H1 (cell line): ENCODE measurements around the gene DCN. TPM values are rescaled to one million over a fixed set of nuclear protein-coding genes. Genes with fewer than 3 reads are reported as not detected.

ENCODE experiments used
- CTCF ChIA-PET: fragments of 300-600 bp; sonication (Branson Sonifier 250); formaldehyde crosslinking; loops from one replicate; lab custom pipeline; 2021; ENCODE audit not compliant: partially characterized antibody; lab: Charles Lee
- POLR2A ChIA-PET: fragments of 300-600 bp; sonication (Branson Sonifier 250); formaldehyde crosslinking; loops from one replicate; lab custom pipeline; 2021; ENCODE audit warnings: inconsistent platforms; ENCODE audit not compliant: partially characterized antibody; lab: Charles Lee
- DNase-seq, 2 experiments: peaks; one replicate each; pipeline versions ENCODE4 v3.0.0 to v3.0.0-alpha.2; 2010 to 2022; ENCODE audit warnings: low spot score in 2 of 2, low read depth in 1 of 2, mixed read lengths in 1 of 2
- FAIRE-seq: peaks from 2 replicates; lab custom pipeline; 2011; peaks lifted over from hg19 to GRCh38; lab: Jason Lieb, UNC
- H2AFZ ChIP-seq: 2 replicates; pipeline ENCODE4 v1.8.1; 2012; ENCODE audit warnings: low read length, inconsistent platforms
- H2AK5ac ChIP-seq: 2 replicates; pipeline ENCODE4 v1.6.1; 2013; ENCODE audit warnings: low read depth, low read length
- H2BK120ac ChIP-seq: replicated peaks from 2 replicates; pipeline ENCODE3; 2013; ENCODE audit warnings: low read depth, low read length, inconsistent platforms
- H2BK12ac ChIP-seq: 2 replicates; pipeline ENCODE4 v1.6.1; 2013; ENCODE audit warnings: low read depth, low read length
- H2BK15ac ChIP-seq: 2 replicates; pipeline ENCODE4 v1.6.1; 2013; ENCODE audit warnings: low read length
- H2BK20ac ChIP-seq: 2 replicates; pipeline ENCODE4 v1.6.1; 2013; ENCODE audit warnings: low read length
- H2BK5ac ChIP-seq: 2 replicates; pipeline ENCODE4 v1.6.1; 2013; ENCODE audit warnings: low read depth, low read length
- H3K14ac ChIP-seq: 2 replicates; pipeline ENCODE4 v1.6.1; 2013; ENCODE audit warnings: inconsistent platforms; ENCODE audit not compliant: insufficient read length
- H3K18ac ChIP-seq: 2 replicates; pipeline ENCODE4 v1.6.1; 2013; ENCODE audit warnings: low read length; ENCODE audit errors: extremely low read depth
- H3K23ac ChIP-seq: 2 replicates; pipeline ENCODE4 v1.6.1; 2013; ENCODE audit warnings: inconsistent platforms; ENCODE audit not compliant: insufficient read length
- H3K23me2 ChIP-seq: 2 replicates; pipeline ENCODE4 v1.6.1; 2013; ENCODE audit warnings: low read depth, low read length
- H3K27ac ChIP-seq: 2 replicates; pipeline ENCODE4 v1.6.1; 2011; ENCODE audit warnings: low read depth, low read length, inconsistent platforms
- H3K27me3 ChIP-seq, 4 experiments: replicated peaks in 1 of 4; 1 replicate in 1 of 4; 2 replicates in 3 of 4; pipeline versions ENCODE4 v1.6.1 to v1.8.1; 2011 to 2013; ENCODE audit warnings: low read length in 3 of 4, mild to moderate bottlenecking in 3 of 4, inconsistent platforms in 2 of 4, mixed read lengths in 2 of 4, moderate library complexity in 1 of 4; ENCODE audit not compliant: control insufficient read depth in 3 of 4, insufficient read depth in 3 of 4; ENCODE audit errors: extremely low read depth in 1 of 4
- H3K36me3 ChIP-seq, 4 experiments: 2 replicates each; pipeline versions ENCODE4 v1.6.1 to v1.8.1; 2011 to 2013; ENCODE audit warnings: mild to moderate bottlenecking in 4 of 4, low read length in 3 of 4, moderate library complexity in 2 of 4, control low read depth in 1 of 4, inconsistent platforms in 1 of 4; ENCODE audit not compliant: insufficient read depth in 4 of 4, control insufficient read depth in 2 of 4
- H3K4ac ChIP-seq: replicated peaks from 2 replicates; pipeline ENCODE3; 2013; ENCODE audit warnings: low read length, low read depth, mixed read lengths, inconsistent platforms; ENCODE audit not compliant: insufficient read length
- H3K4me1 ChIP-seq, 4 experiments: replicated peaks in 1 of 4; 1 replicate in 1 of 4; 2 replicates in 3 of 4; pipeline versions ENCODE4 v1.6.1 to v1.8.1; 2011 to 2013; ENCODE audit warnings: low read length in 3 of 4, inconsistent platforms in 2 of 4, mixed read lengths in 1 of 4; ENCODE audit not compliant: insufficient read depth in 4 of 4, control insufficient read depth in 3 of 4
- H3K4me2 ChIP-seq, 2 experiments: 2 replicates each; pipeline versions ENCODE4 v1.6.1 to v1.8.1; 2011 to 2013; ENCODE audit warnings: low read depth in 2 of 2, low read length in 2 of 2, control low read depth in 1 of 2, inconsistent platforms in 1 of 2, mild to moderate bottlenecking in 1 of 2; ENCODE audit not compliant: insufficient read depth in 1 of 2
- H3K4me3 ChIP-seq, 4 experiments: fragments of 200-600, 300-600 bp in 1 of 4; sonication (generic), shearing (Covaris generic), sonication (Bioruptor Twin) in 1 of 4; 2 replicates each; pipeline versions ENCODE4 v1.5.1 to v1.8.1; 2011 to 2016; ENCODE audit warnings: low read length in 4 of 4, low read depth in 3 of 4, control low read depth in 2 of 4, inconsistent platforms in 2 of 4, mild to moderate bottlenecking in 2 of 4, mixed read lengths in 1 of 4, moderate library complexity in 1 of 4; ENCODE audit not compliant: insufficient read depth in 2 of 4; ENCODE audit errors: extremely low read depth in 1 of 4
- H3K56ac ChIP-seq: replicated peaks from 2 replicates; pipeline ENCODE3; 2013; ENCODE audit warnings: low read depth, mild to moderate bottlenecking, mixed read lengths, low read length, inconsistent platforms; ENCODE audit not compliant: insufficient read length
- H3K79me1 ChIP-seq: 2 replicates; pipeline ENCODE4 v1.6.1; 2013; ENCODE audit warnings: low read depth, low read length, control low read depth
- H3K79me2 ChIP-seq, 2 experiments: 2 replicates each; pipeline versions ENCODE4 v1.6.1 to v1.8.1; 2012 to 2013; ENCODE audit warnings: low read length in 2 of 2, mild to moderate bottlenecking in 2 of 2, inconsistent platforms in 1 of 2; ENCODE audit not compliant: insufficient read depth in 2 of 2, control insufficient read depth in 1 of 2
- H3K9ac ChIP-seq, 4 experiments: replicated peaks in 1 of 4; 1 replicate in 1 of 4; 2 replicates in 3 of 4; pipeline versions ENCODE4 v1.6.1 to v1.8.1; 2011 to 2013; ENCODE audit warnings: low read depth in 3 of 4, low read length in 3 of 4, control low read depth in 2 of 4, mild to moderate bottlenecking in 2 of 4, moderate library complexity in 2 of 4, inconsistent platforms in 1 of 4; ENCODE audit errors: extremely low read depth in 1 of 4
- H3K9me3 ChIP-seq, 2 experiments: 2 replicates each; pipeline versions ENCODE4 v1.6.1 to v1.8.1; 2012 to 2013; ENCODE audit warnings: mild to moderate bottlenecking in 2 of 2, moderate library complexity in 2 of 2, control low read depth in 1 of 2, inconsistent platforms in 1 of 2, low read depth in 1 of 2, low read length in 1 of 2, mixed read lengths in 1 of 2; ENCODE audit not compliant: insufficient read depth in 2 of 2
- H4K20me1 ChIP-seq, 2 experiments: replicated peaks in 1 of 2; 2 replicates each; pipeline versions ENCODE3 to v1.8.1; 2011 to 2013; ENCODE audit warnings: inconsistent platforms in 2 of 2, low read length in 2 of 2, mild to moderate bottlenecking in 1 of 2; ENCODE audit not compliant: insufficient read depth in 2 of 2, control insufficient read depth in 1 of 2
- H4K5ac ChIP-seq: 2 replicates; pipeline ENCODE4 v1.6.1; 2013; ENCODE audit warnings: low read length, low read depth, mixed read lengths, inconsistent platforms; ENCODE audit not compliant: insufficient read length
- H4K8ac ChIP-seq: 2 replicates; pipeline ENCODE4 v1.8.0; 2013; ENCODE audit warnings: mild to moderate bottlenecking, moderate library complexity, low read length, inconsistent platforms; ENCODE audit not compliant: insufficient read depth; ENCODE audit errors: extremely low read depth
- H4K91ac ChIP-seq: replicated peaks from 2 replicates; pipeline ENCODE3; 2013; ENCODE audit warnings: low read length, mixed read lengths, inconsistent platforms; ENCODE audit not compliant: insufficient read length
- BRCA1 ChIP-seq: IDR thresholded peaks from 2 replicates; pipeline ENCODE4 v1.6.1; 2012; ENCODE audit warnings: low read depth, low read length, improper control_type of control experiment
- POU5F1 ChIP-seq: IDR thresholded peaks from 2 replicates; pipeline ENCODE4 v1.6.1; 2011; ENCODE audit warnings: low read depth, mild to moderate bottlenecking, low read length, moderate library complexity
- WGBS, 2 experiments: shearing (Covaris generic) in 1 of 2; methylation state at CpG; one replicate each; pipeline versions ENCODE4 v1.1.6 to v1.1.7; 2013 to 2015; ENCODE audit warnings: low lambda C conversion rate in 2 of 2, mixed read lengths in 2 of 2, inconsistent platforms in 1 of 2, low coverage in 1 of 2, missing lambda C conversion rate in 1 of 2; ENCODE audit not compliant: insufficient replicate concordance in 2 of 2, insufficient coverage in 1 of 2, insufficient read length in 1 of 2; ENCODE audit errors: extremely low coverage in 1 of 2, missing lambda C conversion rate in 1 of 2; 5-methylcytosine and 5-hydroxymethylcytosine counted together
- polyA plus RNA-seq, 7 experiments: library from polyadenylated mRNA; depleted of rRNA in 3 of 7; stranded (reverse) in 5 of 7; unstranded in 2 of 7; fragments of >200 nt in 5 of 7; fragments of 200-250 nt in 2 of 7; gene quantifications; 1 replicate in 5 of 7; 2 replicates in 1 of 7; 4 replicates in 1 of 7; pipeline versions ENCODE4 v1.2.1 to v1.2.3, GENCODE V29; 2011 to 2013; ENCODE audit warnings: missing spikeins in 2 of 7, mixed read lengths in 2 of 7
- total RNA-seq: library from RNA; stranded (reverse); fragmentation: NEBNext Ultra II Directional; extraction: Animal tissue kit (Norgen Biotek cat#: 25700); gene quantifications from 2 replicates; pipeline ENCODE4 v1.2.1, GENCODE V29; 2021

Gene DCN
- total and polyA plus RNA-seq, 2 of the 8 experiments (the other 6 are each of a cell fraction or from before 2014, with no cell fraction given), result not detected

GRCh38 chr12:91139286-91139685 is 43.3 kb downstream of the DCN start:
- no peak overlapping the region for H3K9ac ChIP-seq
- H3K14ac ChIP-seq, result no peak overlapping the region
- no peak for FAIRE-seq
- ChIA-PET POLR2A (no interaction called here), CTCF (interaction anchor here (1.1 to 2.6 kb wide), 2 partner anchors 15 to 31 kb away, joined by 3 to 10 read pairs; no protein-coding TSS in a partner anchor)
- H2AK5ac ChIP-seq, result no peak overlapping the region
- H2BK5ac ChIP-seq, result no peak overlapping the region
- no peak for DNase-seq
- no peak overlapping the region for H2AFZ ChIP-seq
- no peaks in the 10 kb centered on the region for H3K79me1 ChIP-seq
- H3K4me1 ChIP-seq, result no peaks in the 10 kb centered on the region
- no peaks in the 10 kb centered on the region for H4K20me1 ChIP-seq
- TF ChIP-seq POU5F1 (no peak), BRCA1 (no peak)
- no peak overlapping the region for H3K27ac ChIP-seq
- no peak overlapping the region for H3K4me2 ChIP-seq
- no peaks in the 10 kb centered on the region for H3K27me3 ChIP-seq
- H2BK20ac ChIP-seq, result no peak overlapping the region
- no peaks in the 10 kb centered on the region for H3K36me3 ChIP-seq
- H2BK15ac ChIP-seq, result no peak overlapping the region
- H2BK12ac ChIP-seq, result no peak overlapping the region
- H4K8ac ChIP-seq, result no peak overlapping the region
- no peak overlapping the region for H3K4ac ChIP-seq
- no peak overlapping the region for H3K4me3 ChIP-seq
- no peaks in the 10 kb centered on the region for H3K9me3 ChIP-seq
- H3K79me2 ChIP-seq, result no peaks in the 10 kb centered on the region
- H3K23ac ChIP-seq, result no peak overlapping the region
- 91% methylated on average over 2 of the region's 2 CpGs; no CpG with 5 or more reads in 1 of the 2 experiments for WGBS, 2 experiments
- H4K91ac ChIP-seq, result no peak overlapping the region
- H2BK120ac ChIP-seq, result no peak overlapping the region
- no peak overlapping the region for H4K5ac ChIP-seq
- no peak overlapping the region for H3K18ac ChIP-seq
- no peak overlapping the region for H3K56ac ChIP-seq
- no peaks in the 10 kb centered on the region for H3K23me2 ChIP-seq
